Natural killer cell (primary cell): ENCODE measurements around the gene ARID5A. TPM values are rescaled to one million over a fixed set of nuclear protein-coding genes. Genes with fewer than 3 reads are reported as not detected.
"Not testable (repeated sequence)": the region's sequence is repeated elsewhere in the genome, so short reads cannot be mapped to it uniquely, and the experiment has no call there.

Source experiments
- ATAC-seq, 3 donors: fragments of 150-1000 bp in 2 of 3; fragments of 200-7000 bp in 1 of 3; cut with Tn5 transposase; 1 replicate in 1 of 3; 2 replicates in 2 of 3; pipeline ENCODE4 v1.10.0; 2021; ENCODE audit warnings: mild to moderate bottlenecking in 2 of 3, moderate library complexity in 2 of 3
- DNase-seq, 2 donors: peaks; one replicate each; pipeline versions ENCODE4 v3.0.0 to v3.0.0-alpha.2; 2013 to 2021; ENCODE audit warnings: mixed read lengths in 1 of 2
- H3K27ac ChIP-seq: one replicate; pipeline ENCODE4 v1.5.1; 2013; ENCODE audit warnings: mild to moderate bottlenecking, low read length
- H3K27me3 ChIP-seq: one replicate; pipeline ENCODE4 v1.6.1; 2013; ENCODE audit warnings: low read length; ENCODE audit not compliant: control insufficient read depth, insufficient read depth
- H3K36me3 ChIP-seq: one replicate; pipeline ENCODE4 v1.6.1; 2013; ENCODE audit warnings: low read length; ENCODE audit not compliant: control insufficient read depth, insufficient read depth
- H3K4me1 ChIP-seq: one replicate; pipeline ENCODE4 v1.6.1; 2013; ENCODE audit warnings: low read length; ENCODE audit not compliant: control insufficient read depth, insufficient read depth
- H3K4me3 ChIP-seq: one replicate; pipeline ENCODE4 v1.5.1; 2013; ENCODE audit warnings: low read length
- H3K9me3 ChIP-seq: one replicate; pipeline ENCODE4 v1.6.1; 2013; ENCODE audit warnings: low read length; ENCODE audit not compliant: control insufficient read depth, insufficient read depth
- H3K27ac Mint-ChIP-seq, 2 donors: one replicate each; pipeline ENCODE4 v1.8.0; 2022; ENCODE audit warnings: mild to moderate bottlenecking in 2 of 2, mixed read lengths in 2 of 2, moderate library complexity in 1 of 2
- H3K27me3 Mint-ChIP-seq, 2 donors: one replicate each; pipeline ENCODE4 v1.8.0; 2022; ENCODE audit warnings: low read depth in 2 of 2, mixed read lengths in 2 of 2
- H3K36me3 Mint-ChIP-seq: one replicate; pipeline ENCODE4 v1.8.0; 2022; ENCODE audit warnings: mixed read lengths
- H3K4me1 Mint-ChIP-seq, 2 donors: one replicate each; pipeline ENCODE4 v1.8.0; 2022; ENCODE audit warnings: mixed read lengths in 2 of 2
- H3K4me3 Mint-ChIP-seq: one replicate; pipeline ENCODE4 v1.8.0; 2022; ENCODE audit warnings: mild to moderate bottlenecking, moderate library complexity, mixed read lengths
- H3K9me3 Mint-ChIP-seq, 2 donors: one replicate each; pipeline ENCODE4 v1.8.0; 2022; ENCODE audit warnings: mixed read lengths in 2 of 2
- WGBS: methylation state at CpG from one replicate; pipeline ENCODE4 v1.1.7; 2013; ENCODE audit warnings: missing lambda C conversion rate; ENCODE audit not compliant: insufficient coverage; 5-methylcytosine and 5-hydroxymethylcytosine counted together
- intact Hi-C: fragments of 100-400 bp; cut with micrococcal nuclease; formaldehyde crosslinking; loops from one replicate; pipeline ENCODE4 v1.14.2; 2022
- total RNA-seq, 4 donors: library from RNA; stranded (reverse); fragments of 120-200 nt in 1 of 4; gene quantifications; one replicate each; pipeline versions ENCODE4 v1.2.3 to v1.2.4, GENCODE V29; 2013 to 2022
- TF ChIP-seq, protein P1 (sequence below): fragments of 200-600 bp; IDR thresholded peaks from one replicate; pipeline ENCODE4 v1.8.0; 2022; ENCODE audit warnings: antibody characterized with exemption

The ARID5A gene
- total RNA-seq, 3 donors from 2014 or later (not counting 1 experiment from before 2014, with no cell fraction given) = 90.9 to 117 (median 114) TPM

DNA sequence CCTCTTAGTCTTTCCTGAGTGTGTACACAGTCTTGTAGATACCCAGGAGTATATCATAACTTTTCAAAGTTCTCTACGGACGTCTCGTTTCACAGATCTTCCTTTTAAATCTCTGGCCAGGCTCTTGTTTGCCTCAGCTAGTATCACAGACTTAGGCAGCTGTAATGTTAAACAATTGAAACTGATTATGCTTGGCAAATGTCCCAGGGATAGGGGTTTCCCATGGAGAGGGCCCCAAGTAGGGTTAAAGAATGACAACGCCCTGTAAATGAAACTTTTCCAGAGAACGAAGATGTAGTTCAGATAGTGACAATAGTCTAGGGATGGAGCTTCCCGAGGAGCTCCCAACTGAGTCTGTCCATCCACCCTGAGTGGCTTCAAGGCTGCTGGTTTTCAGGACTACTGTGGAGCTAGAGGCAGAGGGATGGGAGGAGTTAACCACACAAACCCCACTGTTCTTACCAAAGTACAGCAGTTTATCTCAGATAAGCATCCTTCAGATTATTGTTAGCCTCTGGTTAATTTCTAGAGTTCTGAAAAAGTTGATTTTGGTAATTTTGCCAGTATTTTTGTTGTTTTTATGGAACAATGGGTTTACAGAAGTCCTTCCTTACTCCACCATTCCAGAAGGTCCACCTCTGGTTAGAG, 40.4 kb upstream of the ARID5A start:
- ATAC-seq (no peak), DNase-seq (no peak)
- no peak overlapping the region for H3K4me3 ChIP-seq
- Mint-ChIP-seq H3K4me3 (no peak overlapping the region), H3K4me1 (no peaks in the 10 kb centered on the region), H3K9me3 (peaks cover 0 to 4% of the 10 kb centered on the region in 2 donors), H3K36me3 (peaks cover 5% of the 10 kb centered on the region), H3K27me3 (peaks cover 13 to 16% of the 10 kb centered on the region in 2 donors), H3K27ac (no peak overlapping the region)
- intact Hi-C loops = no loop called here
- TF ChIP-seq, protein P1, sequence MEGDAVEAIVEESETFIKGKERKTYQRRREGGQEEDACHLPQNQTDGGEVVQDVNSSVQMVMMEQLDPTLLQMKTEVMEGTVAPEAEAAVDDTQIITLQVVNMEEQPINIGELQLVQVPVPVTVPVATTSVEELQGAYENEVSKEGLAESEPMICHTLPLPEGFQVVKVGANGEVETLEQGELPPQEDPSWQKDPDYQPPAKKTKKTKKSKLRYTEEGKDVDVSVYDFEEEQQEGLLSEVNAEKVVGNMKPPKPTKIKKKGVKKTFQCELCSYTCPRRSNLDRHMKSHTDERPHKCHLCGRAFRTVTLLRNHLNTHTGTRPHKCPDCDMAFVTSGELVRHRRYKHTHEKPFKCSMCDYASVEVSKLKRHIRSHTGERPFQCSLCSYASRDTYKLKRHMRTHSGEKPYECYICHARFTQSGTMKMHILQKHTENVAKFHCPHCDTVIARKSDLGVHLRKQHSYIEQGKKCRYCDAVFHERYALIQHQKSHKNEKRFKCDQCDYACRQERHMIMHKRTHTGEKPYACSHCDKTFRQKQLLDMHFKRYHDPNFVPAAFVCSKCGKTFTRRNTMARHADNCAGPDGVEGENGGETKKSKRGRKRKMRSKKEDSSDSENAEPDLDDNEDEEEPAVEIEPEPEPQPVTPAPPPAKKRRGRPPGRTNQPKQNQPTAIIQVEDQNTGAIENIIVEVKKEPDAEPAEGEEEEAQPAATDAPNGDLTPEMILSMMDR = no peak
- H3K27ac ChIP-seq = no peak overlapping the region
- H3K27me3 ChIP-seq = no peaks in the 10 kb centered on the region
- 95% methylated on average over 6 of the region's 6 CpGs for WGBS
- no peaks in the 10 kb centered on the region for H3K4me1 ChIP-seq
- H3K36me3 ChIP-seq = no peaks in the 10 kb centered on the region
- H3K9me3 ChIP-seq = peaks cover 3% of the 10 kb centered on the region

DNA sequence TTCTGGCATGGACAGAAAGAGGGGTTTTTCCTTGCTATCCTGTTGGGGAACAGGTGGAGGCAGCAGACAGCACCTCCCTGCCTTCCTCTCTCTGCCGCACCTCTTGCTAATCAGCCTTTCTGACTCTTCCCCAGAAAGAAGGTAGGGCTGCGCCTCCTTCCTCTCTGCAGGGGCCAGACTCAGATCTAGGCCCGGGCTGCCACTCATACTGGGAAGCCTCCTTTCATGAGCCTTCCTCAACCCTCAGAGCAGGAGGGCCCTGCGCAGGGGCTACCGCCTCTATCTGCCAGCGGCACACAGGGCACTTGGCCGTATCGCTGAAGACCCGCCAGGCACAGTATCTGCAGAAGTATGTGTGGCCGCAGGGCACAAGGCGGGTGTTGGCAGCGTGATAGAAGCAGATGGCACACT, 38.5 kb upstream of the ARID5A start:
- WGBS = 84% methylated on average over 12 of the region's 12 CpGs
- Histone ChIP-seq H3K36me3 (no peaks in the 10 kb centered on the region), H3K27me3 (no peaks in the 10 kb centered on the region), H3K27ac (no peak overlapping the region), H3K4me1 (peaks cover 8% of the 10 kb centered on the region), H3K4me3 (no peak overlapping the region), H3K9me3 (peaks cover 3% of the 10 kb centered on the region)
- Mint-ChIP-seq H3K4me1 (no peaks in the 10 kb centered on the region), H3K4me3 (no peak overlapping the region), H3K36me3 (peaks cover 5% of the 10 kb centered on the region), H3K27ac (no peak overlapping the region), H3K9me3 (peaks cover 0 to 4% of the 10 kb centered on the region in 2 donors), H3K27me3 (peaks cover 16 to 20% of the 10 kb centered on the region in 2 donors)
- intact Hi-C loops = no loop called here
- TF ChIP-seq, protein P1 = no peak
- ATAC-seq (no peak), DNase-seq (no peak)

DNA sequence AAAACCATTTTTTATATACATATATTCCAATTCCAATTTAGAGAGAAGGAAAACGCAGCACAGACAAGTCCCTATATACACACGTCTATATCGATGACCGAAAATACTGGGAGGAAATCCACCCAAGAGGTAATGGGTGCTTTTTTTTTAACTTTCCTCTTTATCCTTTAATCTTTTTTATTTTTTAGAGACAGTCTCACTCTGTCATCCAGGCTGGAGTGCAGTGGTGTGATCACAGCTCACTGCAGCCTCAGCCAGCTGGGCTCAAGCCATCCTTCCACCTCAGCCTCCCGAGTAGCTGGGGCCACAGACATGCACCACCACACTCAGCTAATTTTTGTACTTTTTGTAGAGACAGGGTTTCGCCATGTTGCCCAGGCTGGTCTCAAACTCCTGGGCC, 37.9 kb upstream of the ARID5A start:
- not testable (repeated sequence) for H3K36me3 Mint-ChIP-seq, H3K27ac ChIP-seq, ATAC-seq

DNA sequence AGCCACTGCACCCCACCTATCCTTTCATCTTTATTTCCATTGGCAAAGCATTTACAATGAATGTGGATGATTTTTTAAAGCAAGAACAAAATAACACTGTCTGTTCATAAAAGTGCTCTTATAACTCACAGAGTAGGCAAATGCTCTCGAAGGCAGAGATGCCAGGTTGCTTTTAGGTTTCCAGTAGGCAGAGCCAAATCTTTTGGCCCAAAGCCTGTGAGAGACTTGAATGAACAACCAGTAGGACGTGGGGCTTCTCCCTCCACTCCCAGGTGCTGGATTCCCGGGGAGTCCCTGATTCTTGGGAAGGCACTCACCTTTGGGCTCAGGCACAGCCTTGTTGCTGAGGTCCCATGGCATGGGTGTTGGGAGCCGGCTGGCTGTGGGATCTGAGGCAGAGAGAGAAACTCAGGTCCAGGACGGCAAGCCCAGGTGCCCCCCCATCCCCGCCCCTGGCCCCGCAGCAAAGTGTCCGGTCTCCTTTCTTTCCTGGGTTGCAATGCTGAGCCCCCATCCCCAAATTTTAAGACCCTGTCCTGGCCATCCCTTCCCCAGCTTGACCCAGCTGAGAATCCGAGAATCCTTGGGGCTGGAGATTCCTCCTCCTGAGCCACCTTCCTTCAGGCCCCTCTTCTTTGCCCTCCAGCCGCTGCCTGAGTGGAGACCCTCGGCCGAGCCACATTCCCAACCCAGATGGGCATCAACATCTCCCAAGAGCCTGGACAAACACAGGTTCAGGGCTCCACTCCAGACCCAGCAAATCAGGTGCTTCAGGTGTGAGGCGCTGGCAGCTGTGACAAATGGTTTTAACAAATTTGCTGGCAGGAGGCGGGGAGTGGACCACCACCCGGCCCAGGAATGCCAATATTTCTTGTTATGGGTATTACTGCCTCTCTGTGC, 37.2 kb upstream of the ARID5A start:
- no peak for DNase-seq
- ATAC-seq = no peak
- TF ChIP-seq, protein P1 = no peak
- Histone ChIP-seq H3K4me3 (no peak overlapping the region), H3K27me3 (no peaks in the 10 kb centered on the region), H3K27ac (no peak overlapping the region), H3K9me3 (peaks cover 3% of the 10 kb centered on the region), H3K36me3 (no peaks in the 10 kb centered on the region), H3K4me1 (peaks cover 8% of the 10 kb centered on the region)
- peaks cover 5% of the 10 kb centered on the region for H3K36me3 Mint-ChIP-seq
- H3K9me3 Mint-ChIP-seq = peaks cover 0 to 4% of the 10 kb centered on the region in 2 donors
- intact Hi-C loops = no loop called here
- no peak overlapping the region for H3K4me3 Mint-ChIP-seq
- WGBS = 93% methylated on average over 15 of the region's 15 CpGs
- H3K27me3 Mint-ChIP-seq = peaks cover 16 to 20% of the 10 kb centered on the region in 2 donors
- no peak overlapping the region for H3K27ac Mint-ChIP-seq
- H3K4me1 Mint-ChIP-seq = no peaks in the 10 kb centered on the region

More for the DNA sequence above, 37.9 kb upstream of the ARID5A start:
- H3K36me3 ChIP-seq, H3K27me3 ChIP-seq, H3K9me3 ChIP-seq, H3K4me1 Mint-ChIP-seq, H3K9me3 Mint-ChIP-seq, H3K4me1 ChIP-seq, intact Hi-C loops, DNase-seq, H3K4me3 Mint-ChIP-seq, H3K4me3 ChIP-seq, H3K27ac Mint-ChIP-seq: not testable (repeated sequence)
- H3K27me3 Mint-ChIP-seq = peaks cover 16 to 20% of the 10 kb centered on the region in 2 donors
- 99% methylated on average over 5 of the region's 6 CpGs for WGBS
